GM11168 (cell line): Measurements from ENCODE around the gene ELMO2.

Experiments used
- in situ Hi-C: fragments of 300-500 bp; cut with MboI; formaldehyde crosslinking; loops from one replicate; pipeline ENCODE4 v1.12.0; 2022; ENCODE audit warnings: low sequenced_read_pairs; ENCODE audit not compliant: unreplicated experiment

ELMO2 gene, protein sequence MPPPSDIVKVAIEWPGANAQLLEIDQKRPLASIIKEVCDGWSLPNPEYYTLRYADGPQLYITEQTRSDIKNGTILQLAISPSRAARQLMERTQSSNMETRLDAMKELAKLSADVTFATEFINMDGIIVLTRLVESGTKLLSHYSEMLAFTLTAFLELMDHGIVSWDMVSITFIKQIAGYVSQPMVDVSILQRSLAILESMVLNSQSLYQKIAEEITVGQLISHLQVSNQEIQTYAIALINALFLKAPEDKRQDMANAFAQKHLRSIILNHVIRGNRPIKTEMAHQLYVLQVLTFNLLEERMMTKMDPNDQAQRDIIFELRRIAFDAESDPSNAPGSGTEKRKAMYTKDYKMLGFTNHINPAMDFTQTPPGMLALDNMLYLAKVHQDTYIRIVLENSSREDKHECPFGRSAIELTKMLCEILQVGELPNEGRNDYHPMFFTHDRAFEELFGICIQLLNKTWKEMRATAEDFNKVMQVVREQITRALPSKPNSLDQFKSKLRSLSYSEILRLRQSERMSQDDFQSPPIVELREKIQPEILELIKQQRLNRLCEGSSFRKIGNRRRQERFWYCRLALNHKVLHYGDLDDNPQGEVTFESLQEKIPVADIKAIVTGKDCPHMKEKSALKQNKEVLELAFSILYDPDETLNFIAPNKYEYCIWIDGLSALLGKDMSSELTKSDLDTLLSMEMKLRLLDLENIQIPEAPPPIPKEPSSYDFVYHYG

DNA sequence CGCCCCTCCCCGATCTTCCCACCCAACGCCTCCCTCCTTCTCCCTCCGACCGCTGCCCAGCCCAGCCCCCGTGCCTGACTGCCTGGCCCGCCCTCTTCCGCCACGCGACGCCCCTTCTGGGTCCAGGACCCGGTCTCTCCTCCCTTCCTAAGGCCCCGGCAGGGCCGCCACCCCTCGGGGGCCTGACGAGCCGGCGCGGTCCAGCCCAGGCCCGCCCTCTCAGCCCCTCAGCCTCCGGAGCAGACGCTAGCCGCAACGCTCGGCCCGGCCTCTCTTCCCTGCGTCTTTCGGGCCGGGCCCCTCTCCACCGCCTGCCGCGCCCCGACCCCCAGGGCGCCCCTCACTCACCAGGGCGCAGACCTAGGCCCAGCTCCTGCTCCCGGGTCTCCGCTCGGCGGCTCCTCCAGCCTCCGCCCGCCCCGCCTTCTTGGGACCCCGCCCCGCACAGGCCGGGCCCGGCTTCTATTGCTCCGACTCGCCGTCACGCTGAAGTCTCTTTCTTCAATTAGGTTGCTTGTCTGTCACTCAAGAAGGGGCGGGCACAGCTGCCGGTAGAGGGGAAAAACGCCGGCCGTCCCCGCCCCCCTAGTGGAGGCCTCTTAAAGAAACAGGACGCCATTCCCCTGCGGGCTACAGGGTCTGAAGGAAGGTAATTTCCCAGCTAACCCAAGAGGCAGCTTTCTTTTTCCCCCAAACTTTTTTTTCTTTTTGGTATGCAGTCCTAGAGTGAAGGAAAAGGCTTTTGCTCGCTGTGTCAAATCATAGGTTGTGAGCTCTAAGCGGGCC, at the start of gene ELMO2:
Gene ELMO2 (minus strand): TSS at position 416 of the 786 bp plus-strand sequence. CDS start 12,133 bp downstream, outside the sequence.
- in situ Hi-C loops: no loop called here

DNA sequence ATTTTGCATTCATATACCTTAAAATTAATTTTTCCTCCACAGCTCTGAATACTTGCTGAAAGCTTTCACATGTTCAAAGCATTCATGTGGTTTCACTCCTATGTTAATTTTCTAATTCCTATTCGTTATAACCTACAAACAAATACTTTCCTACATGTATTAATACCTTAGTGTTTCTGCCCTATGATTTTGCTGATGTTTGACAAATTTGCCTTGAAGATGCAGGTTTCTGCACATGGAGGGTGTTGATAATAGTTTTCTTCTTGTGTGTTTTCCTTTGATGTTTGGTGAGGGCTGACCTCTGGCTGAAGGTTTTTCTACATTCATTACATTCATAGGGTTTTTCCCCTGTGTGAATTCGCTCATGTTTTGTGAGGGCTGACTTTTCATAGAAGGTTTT, 49.3 kb upstream of the ELMO2 start:
- in situ Hi-C loops: no loop called here

DNA sequence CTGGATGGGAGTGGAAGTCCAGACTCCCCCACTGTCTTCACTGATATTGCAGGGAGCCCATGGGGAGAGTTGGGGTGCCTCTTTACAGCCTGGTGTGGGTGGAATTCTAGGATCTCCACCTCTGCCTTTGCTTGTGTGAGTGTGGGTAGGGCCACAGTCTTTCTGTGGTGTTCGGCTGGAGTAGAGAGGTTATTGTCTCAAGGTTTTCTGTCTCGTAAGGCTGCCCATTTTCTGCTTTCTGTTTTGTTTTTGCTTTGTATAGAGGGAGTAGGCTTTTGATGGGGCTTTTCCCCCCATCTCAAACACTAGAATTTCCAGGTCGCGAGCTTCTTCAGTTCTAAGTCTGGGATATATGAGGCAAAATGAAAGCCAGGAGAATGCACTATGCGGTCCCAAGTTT, 40.4 kb upstream of the ELMO2 start:
- in situ Hi-C loops: no loop called here

DNA sequence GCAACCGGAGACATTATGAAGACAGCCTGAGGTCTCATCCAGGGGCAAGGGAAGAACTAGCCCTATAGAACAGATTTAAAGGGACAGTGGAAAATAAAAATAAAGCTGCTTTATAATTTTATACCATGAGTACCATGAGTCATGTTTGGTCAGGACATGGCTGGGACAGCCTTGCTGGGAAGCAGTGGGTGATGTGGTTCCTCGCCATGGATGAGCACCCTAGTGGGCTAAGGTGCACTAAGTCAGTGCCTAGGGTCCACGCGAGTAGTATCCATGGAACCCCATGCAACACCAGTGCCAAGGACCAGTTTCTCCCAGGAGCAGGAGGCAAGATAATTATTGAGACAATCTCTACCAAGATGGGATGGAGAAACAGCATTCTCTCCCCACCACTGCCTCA, 33.4 kb upstream of the ELMO2 start:
- in situ Hi-C loops: no loop called here

DNA sequence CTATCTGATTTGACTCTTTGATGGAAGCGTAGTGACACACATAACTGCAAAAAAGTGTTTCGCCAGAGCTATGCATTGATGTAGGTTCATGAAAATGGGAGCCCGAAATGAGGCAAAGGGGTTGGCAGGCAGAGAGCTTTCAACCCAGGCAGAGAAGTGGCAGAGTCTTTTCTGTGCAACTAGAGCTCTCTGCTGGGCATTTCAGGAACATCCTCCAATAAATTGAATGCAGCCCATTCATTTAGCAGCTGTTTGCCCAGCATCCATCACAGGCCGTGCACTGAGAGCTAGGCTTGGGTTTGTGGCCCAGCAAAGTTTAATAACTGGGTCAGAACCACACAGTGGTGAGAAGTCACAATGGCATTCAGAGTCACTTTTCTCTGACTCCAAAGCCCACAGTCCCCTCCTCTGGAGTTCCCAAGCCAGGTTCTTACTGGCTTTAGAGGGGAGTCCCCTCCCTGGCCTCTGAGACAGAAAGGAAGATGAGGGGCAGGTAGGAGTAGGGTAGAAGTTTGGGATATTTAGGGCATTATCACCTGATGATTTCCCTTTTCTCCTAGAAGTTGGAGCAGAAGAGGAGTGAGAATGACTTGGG, 31.8 kb upstream of the ELMO2 start:
- in situ Hi-C loops: no loop called here

DNA sequence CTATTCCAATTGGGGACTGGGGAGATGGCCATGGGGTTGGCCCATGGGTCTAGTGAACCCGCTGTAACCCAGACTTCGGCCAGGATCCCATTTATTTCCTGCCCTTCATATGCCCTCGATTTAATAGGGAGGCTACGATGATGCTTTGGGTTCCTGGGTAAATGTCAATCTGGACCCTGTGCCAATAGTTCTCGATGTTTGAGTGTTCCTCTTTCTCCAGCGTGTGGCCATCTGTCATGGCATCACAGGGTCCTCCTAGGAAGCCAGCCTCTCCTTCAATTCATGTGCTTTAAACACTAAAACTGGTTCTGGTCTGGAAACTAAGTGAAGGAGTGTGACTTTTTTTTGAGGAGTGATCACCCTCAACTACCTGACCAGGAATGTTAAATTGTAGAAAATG, 28.7 kb upstream of the ELMO2 start:
- in situ Hi-C loops: no loop called here

DNA sequence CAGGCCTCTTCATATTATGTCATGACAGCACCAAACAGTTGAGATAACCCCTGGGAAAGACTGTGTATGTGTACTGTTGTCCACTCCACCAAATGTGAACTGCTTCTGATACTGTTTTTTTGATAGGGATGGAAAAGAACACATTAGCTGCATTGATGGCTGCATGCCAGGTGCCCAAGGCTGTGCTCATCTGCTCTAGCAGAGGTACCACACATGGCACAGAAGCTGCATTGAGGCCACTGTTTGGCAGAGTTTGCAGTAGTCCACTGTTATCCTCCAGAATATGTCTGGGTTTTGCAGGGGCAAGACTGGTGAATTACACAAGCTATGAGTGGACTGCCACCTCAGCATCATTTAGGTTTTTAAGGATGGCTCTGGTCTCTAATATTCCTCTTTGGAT, 28.2 kb upstream of the ELMO2 start:
- in situ Hi-C loops: no loop called here

DNA sequence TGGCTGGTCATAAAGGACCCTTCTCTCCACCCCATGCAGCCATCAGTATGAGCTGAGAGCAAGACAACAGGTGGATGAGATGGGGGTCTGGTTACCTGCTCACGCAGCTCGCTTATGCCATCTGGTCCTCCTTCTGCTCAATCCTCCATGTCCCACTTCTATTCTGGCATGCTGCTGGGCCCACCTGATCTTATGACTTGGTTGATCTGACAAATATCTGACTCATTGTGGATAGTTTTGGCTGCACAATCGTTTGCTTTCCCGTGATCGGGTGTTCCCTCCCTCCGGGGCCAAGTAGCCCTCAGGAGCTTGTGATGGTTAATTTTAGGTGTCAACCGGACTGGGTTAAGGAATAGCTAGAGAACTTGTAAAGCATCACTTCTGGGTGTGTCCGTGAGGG, 26.6 kb upstream of the ELMO2 start:
- in situ Hi-C loops: no loop called here

DNA sequence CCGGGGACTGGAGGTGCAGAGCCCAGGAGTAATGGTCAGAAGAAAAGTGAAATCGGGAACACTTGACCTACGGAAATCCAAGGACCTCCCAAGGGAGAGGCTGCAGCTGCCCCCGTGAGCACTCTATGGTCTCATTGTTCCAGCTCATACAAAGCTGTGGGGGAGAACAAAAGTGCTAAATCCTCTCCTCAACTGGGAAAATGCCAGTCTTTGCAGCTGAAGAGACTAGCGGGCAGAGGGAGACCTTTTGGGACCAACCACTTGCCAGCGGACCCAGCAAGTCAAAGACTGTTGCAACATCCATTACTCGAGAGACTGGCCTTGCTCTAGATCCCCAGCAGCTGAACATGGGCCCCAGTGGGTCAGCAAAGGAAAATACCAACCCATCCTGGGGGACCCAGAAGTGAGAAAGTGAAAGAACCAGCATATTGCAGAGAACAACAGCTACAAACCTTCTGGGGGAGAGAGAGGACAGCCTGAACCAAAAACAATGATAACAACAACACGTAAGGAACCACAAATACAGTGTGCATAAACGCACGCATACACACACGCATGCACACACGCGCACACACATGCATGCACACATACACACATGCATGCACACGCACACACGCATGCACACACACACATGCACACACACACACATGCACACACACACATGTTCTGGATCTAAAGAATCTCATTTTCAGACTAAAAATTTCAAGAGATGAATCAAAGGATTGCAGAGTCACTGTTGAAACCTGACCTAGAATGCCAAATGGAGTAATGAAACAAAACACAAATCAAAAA, 24.7 kb upstream of the ELMO2 start:
- in situ Hi-C loops: no loop called here

DNA sequence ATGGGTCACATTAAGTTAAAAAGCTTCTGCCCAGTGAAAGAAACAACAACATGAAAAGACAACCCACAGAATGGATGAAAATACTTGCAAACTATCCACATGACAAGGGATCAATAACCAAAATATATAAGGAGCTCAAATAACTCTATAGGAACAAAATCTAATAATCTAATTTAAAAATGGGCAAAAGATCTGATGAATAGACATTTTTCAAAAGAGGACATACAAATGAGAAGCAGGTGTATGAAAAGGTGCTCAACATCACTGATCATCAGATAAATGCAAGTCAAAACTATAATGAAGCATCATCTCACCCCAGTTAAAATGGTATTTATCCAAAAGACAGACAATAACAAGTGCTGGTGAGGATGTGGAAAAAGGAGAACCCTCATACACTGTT, 21.0 kb upstream of the ELMO2 start:
- in situ Hi-C loops: no loop called here

DNA sequence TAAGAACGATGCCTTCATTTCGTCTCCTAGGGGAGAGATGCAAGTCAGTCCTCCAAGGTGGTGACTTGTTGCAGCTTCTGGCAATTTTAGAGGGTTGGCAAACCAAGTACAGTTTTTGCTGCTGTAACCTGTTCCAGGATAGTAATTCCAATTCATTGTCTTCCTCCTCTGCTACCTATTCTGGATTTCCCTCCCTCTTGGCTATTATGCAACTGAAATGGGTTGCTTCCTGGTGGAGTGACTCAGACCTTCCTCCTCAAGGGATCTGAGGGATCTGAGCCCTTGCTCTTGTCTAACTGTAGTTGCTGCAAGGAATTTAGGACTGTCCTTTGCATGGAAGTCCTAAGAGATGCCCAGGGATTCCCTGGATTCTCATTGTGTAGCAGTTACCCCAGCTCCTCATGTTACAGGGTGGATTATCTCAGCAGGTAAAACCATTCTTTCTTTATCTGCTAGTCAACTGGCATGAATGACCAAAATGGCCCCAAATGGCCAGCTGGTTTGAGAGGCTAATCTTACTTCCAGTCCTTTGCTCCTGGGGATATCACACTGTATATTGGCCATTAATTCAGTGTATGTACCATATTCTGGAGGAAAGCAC, 17.6 kb upstream of the ELMO2 start:
- in situ Hi-C loops: no loop called here

DNA sequence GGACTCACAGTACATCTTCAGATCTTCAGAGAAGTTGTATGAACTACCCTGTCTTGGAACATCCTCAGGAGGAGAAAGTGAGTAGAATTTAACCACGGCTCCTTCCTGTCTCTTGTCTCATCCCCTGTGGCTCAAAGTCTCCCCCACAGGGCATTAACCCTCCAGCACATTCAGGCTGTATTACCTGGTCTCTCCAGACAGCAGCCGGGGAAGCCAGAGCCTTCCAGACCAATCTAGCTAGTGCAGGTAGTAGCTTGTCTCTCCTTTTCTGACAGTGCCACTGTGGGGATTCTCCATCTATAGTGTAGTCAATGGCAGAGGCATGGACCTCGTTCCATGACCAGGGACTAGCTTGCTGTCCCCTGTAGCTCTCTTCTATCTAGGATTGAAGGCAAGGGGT, 16.9 kb upstream of the ELMO2 start:
- in situ Hi-C loops: no loop called here

DNA sequence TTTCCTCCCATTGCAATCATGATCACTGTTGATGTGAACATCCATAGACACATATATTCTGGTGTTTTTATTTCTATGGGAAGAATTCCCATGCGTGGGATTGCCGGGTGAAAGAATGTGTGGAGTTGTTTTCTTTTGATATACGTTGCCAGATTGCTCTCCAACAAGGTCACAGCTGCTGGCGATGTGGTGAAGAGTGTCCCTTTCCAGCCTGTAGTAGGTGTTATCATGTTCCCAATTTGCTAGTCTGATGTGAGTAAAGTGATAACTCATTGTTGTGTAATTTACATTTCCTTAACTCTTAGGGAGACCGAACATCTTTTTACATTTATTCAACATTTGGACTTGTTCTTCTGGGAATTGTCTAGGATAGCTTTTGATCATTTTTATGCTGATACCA, 14.5 kb upstream of the ELMO2 start:
- in situ Hi-C loops: no loop called here

DNA sequence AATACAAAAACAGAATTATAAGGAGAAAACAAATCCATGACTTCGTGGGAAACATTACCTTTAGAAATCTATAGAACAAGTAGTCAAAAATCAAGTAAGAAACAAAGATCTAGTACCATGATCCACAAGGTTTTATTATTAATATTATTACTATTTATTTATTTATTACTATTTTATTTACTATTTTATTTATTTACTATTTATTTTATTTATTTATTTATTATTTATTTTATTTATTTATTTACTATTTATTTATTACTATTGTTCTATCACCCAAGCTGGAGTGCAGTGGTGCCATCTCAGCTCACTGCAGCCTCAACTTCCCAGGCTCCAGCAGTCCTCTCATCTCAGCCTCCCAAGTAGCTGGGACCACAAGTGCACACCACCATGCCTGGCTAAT, 13.5 kb upstream of the ELMO2 start:
- in situ Hi-C loops: no loop called here

DNA sequence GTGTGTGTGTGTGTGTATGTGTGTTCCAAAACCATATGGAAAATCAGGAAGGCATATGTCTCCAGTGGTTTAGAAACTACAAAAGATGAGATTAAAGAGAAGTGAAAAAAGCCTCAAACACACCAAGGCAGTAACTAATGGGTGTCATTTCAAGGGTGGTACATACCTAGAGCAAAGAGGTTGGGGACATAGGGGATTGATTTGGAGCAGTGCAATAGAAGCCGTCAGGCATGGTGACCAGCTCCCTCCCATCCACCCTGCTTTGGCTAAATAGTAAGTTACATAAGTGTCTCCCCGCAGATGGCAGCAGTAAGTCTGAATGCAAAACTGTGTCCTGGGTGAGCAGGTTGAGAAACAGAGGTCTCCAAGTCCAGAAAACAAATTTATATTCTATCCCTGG, 10.4 kb upstream of the ELMO2 start:
- in situ Hi-C loops: no loop called here

DNA sequence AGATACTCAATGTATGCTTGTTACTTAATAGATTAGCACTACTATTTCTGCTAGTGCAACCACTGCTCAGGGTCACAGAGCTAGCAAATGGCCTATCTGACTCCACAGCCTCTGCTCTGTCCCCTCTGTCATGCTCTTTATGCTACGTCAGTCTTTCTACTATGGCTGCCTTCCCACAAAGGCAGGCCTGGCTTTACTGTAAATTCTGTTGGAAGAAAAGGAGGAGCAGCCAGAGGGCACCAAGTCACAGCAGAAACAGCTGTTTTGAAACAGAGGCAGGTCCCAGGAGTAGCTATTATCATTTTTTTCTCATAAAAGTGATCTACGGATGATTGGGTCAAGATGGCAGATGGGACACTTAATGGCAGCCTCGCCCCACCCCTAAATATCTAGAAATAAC, 10.0 kb upstream of the ELMO2 start:
- in situ Hi-C loops: no loop called here

DNA sequence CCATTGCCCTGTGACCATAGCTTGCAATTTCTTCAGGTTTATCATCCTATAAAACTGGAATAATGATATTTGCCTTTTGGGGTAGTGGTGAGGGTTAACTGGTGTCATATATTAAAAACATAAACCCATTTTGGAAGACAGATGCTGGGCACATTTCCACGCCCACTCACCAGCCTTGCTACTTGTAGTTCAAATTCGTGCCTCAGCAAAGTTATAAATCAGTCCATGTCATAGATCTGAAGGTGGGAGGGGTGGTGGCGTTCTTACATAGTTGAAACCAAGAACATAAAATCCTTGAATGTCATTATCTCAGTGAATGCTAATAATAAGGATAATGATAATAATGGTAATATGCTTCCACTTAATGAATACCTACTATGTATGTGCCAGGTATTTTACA, 9.4 kb upstream of the ELMO2 start:
- in situ Hi-C loops: no loop called here

DNA sequence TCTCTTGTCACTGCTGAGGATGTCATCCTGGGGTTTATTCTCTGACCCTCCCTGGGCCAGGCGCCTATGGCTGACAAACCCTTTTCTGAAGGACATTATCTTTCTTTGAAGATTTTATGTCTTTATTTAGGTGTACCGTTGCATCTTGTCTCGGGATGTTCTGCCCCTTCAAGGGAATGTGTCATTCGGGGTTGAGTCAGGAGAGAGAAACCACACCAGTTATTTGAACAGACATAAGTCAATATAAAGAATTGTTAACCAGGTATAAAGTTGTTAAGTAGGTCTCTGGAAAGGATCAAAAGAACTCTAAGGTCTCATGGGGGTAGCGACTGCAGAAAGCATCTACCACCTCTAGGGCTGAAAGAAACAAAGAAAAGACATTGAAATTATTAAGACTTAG, 8.2 kb upstream of the ELMO2 start:
- in situ Hi-C loops: no loop called here

DNA sequence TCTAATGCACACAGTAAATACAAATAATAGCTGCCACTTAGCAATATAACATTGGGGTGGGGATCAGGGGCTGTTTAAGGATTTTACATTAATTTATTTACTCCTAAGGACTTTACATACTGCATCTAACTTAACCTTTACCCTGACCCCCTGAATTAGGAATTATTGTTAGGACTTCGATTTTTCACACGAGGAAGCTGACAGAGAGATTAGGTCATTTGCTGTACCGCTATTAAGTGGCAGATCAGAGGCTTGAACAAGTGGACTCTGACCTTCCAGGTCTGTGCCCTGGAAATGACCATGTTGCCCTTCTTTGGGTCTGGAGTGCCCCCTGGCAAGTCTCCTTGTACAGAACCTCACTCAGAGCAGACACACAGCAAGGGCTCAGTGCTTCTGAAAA, 5.2 kb upstream of the ELMO2 start:
- in situ Hi-C loops: no loop called here
